ENCODE data around the gene IMPACT.

GRCh38 chr18:24426073-24426397 is 435 bp upstream of the IMPACT start:
- TF ChIP-seq CTCF (IDR thresholded peaks at IDR 0.05) = no peak
- TF ChIP-seq POLR2A (IDR thresholded peaks at IDR 0.05) = no peak
- no peak for TF ChIP-seq POLR2AphosphoS5 (IDR thresholded peaks at IDR 0.05)

Measured in breast epithelium (tissue), 3 donors.